ENCODE measurements around the gene PSAP. TPM values are rescaled to one million over a fixed set of nuclear protein-coding genes. Genes with fewer than 3 reads are reported as not detected.

The PSAP gene
- total RNA-seq, 1 experiment from 2014 or later, result 329 TPM

DNA sequence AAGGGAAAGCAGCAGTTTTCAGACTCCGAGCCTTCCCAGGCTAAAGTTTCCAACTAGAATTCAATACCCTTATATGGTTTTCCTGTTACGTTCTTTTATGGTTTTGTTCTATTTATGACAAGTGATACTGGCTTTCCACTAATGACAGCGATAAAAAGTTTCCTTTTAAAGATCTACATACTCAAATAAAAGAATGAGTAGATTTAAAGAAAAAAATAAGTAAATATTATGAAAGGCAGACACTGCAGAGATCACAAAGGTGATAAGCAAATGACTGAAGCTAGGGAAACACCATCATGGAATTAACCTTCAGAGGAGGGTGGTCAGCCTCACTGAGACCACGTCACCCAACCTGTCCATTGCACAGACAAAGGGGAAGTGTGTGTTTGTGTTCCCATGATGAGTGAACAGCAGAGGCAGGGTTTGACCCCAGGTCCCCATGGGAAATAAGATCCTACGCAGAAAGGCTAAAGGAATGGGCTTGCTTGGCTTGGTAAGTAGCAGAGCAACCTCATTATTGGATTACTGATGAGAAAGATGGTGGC, 81.7 kb downstream of the PSAP start:
- DNase-seq (ENCODE audit: low read depth), result no peak

DNA sequence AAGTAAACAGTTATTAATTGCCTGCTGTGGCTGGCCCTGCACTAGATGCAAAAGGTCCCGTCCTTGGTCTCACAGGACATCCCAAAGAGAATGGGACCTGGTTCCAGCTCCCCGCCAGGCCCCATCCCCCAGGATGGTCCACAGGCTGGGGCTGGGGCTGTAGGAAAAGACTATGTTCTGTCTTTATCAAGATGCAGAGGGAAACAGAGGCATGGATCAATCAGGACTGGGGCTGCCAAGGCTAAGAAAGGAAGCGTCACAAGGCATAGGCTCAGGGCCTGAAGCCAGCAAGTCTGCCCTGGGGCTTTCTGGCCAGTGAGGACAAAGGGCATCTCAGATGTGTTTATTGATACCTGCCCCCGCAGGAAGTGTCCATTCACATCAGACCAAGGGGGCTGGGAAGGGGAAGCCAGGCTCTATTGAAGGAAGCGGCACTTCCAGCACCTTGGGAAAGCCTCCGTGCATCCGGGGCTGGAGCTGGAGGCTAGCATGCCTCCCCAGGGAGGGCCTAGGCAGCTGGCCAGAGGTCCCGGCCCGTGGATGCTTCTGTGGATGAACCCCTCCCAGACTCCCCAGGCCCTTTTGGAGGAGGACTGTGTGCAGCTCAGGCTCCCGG, 83.5 kb downstream of the PSAP start:
- no peak for DNase-seq (ENCODE audit: low read depth)

DNA sequence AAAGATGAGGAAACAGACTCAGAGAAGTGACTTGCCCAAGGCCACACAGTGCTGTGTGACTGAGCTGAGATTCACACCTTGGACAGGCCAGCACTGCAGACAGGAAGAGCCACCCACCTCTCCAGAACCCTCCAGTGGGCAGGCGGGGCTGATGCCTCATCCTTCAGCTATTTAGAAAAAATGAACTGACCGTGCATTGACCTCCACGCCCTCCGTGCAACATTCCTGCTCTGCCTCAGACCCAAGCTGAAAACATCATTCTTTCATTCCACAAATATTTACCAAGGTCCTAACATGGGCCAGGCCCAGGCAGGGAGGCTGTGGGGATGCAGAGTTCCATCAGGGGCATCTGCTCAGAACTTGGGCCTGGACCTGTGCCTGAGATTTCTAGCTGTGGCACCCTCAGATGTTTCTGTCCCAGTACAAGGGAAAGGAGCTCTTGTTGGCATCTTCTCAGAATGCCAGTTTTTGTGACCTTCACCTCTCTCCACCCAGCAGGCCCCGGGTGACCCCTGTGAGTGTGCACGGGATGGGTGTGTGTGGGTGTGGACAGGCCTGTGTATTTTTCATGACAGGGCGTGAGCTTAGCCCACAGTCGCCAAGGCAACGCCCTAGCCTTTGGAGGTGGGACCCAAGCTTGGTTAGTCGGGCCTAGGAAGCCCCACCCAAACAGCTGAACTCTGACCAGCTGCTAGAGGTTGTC, 84.2 kb downstream of the PSAP start:
- DNase-seq (ENCODE audit: low read depth), result peak; percentile 92

Small RNA genes lying within 50 kb of the gene (small RNA-seq; reads per million reads assigned to genes)
- gene MIR7152 (not detected), gene RNU7-38P (not detected)

Other genes starting within 250 kb of the PSAP start
- gene C10orf105, start 131.5 kb downstream of the PSAP start, total RNA-seq (2014; rRNA removed; shearing (Covaris generic)), result not detected in 2 replicates
- 0.02 and 0.17 TPM in 2 replicates for gene VSIR, start 77.7 kb downstream of the PSAP start, total RNA-seq (2014; rRNA removed; shearing (Covaris generic))
- gene CHST3, start 113.1 kb upstream of the PSAP start, total RNA-seq (2014; rRNA removed; shearing (Covaris generic)), result 20.7 and 23.6 TPM in 2 replicates
- gene SPOCK2, start 237.3 kb upstream of the PSAP start, total RNA-seq (2014; rRNA removed; shearing (Covaris generic)), result not detected in 2 replicates